Omental fat pad (tissue), 4 donors: ENCODE data around the gene SLC16A8. TPM values are rescaled to one million over a fixed set of nuclear protein-coding genes. Genes with fewer than 3 reads are reported as not detected.

Source experiments
- ATAC-seq: fragments of 150-250 bp; one replicate; pipeline ENCODE4 v1.9.1; 2016; ENCODE audit warnings: mild to moderate bottlenecking, moderate library complexity; ENCODE audit not compliant: low FRiP score
- DNase-seq: peaks from one replicate; pipeline ENCODE4 v3.0.0-alpha.2; 2019; ENCODE audit warnings: low spot score
- total RNA-seq, 4 donors: library from RNA; depleted of rRNA; stranded (reverse); fragments of >200 nt; gene quantifications; one replicate each; pipeline ENCODE4 v1.1.0, GENCODE V29; 2016
- TF ChIP-seq, protein P1 (sequence below), 3 donors: fragments of 450-650 bp; IDR thresholded peaks; one replicate each; pipeline ENCODE4 v1.5.1; 2016 to 2017; ENCODE audit warnings: antibody characterized with exemption in 3 of 3, mild to moderate bottlenecking in 3 of 3, moderate library complexity in 2 of 3

Gene SLC16A8
- total RNA-seq, 4 donors from 2014 or later, result 0.24 to 3.2 (median 0.88) TPM

DNA sequence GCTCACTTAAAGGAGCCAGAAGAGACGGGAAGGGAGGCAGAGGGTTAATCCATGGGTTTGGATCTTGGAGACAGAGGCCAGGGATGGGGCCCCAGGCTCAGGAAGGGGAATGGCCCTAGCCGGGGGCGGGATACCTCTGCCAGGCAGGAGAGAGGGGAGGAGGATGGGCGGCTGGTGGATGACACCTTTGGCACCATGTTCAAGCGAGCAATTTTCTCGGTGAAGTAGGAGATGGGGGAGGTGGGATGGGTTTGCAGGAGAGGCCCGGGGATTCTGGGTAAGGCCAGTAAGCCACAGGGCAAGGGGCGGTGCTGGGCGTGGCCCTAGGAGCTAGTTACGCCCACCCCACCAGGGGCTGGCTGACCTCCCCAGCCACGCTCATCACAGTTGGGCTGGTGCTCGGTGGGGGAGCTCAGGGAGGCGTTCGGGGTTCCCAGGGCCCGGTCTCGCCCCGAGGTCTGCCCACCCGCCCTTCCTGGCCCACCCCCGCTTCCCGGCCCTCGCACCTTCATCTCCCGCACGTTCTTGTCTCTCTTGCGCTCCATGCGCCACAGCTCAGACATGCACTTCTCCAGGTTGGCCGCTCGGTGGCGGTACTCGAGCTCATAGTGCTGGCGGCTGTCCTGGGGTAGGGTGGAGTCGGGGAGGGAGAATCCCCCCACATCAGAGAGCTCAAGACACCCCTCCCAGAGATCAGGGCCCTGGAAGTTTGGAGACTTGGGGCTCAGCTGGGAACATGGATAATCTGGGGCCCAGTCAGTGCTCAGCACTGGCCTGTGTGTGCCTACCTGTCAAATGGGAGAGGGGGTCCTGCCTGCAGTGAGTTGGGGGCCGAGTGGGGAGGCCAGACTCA is 13.8 kb upstream of the SLC16A8 start:
- peak; percentile 50 for ATAC-seq
- TF ChIP-seq, protein P1, sequence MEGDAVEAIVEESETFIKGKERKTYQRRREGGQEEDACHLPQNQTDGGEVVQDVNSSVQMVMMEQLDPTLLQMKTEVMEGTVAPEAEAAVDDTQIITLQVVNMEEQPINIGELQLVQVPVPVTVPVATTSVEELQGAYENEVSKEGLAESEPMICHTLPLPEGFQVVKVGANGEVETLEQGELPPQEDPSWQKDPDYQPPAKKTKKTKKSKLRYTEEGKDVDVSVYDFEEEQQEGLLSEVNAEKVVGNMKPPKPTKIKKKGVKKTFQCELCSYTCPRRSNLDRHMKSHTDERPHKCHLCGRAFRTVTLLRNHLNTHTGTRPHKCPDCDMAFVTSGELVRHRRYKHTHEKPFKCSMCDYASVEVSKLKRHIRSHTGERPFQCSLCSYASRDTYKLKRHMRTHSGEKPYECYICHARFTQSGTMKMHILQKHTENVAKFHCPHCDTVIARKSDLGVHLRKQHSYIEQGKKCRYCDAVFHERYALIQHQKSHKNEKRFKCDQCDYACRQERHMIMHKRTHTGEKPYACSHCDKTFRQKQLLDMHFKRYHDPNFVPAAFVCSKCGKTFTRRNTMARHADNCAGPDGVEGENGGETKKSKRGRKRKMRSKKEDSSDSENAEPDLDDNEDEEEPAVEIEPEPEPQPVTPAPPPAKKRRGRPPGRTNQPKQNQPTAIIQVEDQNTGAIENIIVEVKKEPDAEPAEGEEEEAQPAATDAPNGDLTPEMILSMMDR (IDR thresholded peaks at IDR 0.05), result no peak
- no peak for DNase-seq

DNA sequence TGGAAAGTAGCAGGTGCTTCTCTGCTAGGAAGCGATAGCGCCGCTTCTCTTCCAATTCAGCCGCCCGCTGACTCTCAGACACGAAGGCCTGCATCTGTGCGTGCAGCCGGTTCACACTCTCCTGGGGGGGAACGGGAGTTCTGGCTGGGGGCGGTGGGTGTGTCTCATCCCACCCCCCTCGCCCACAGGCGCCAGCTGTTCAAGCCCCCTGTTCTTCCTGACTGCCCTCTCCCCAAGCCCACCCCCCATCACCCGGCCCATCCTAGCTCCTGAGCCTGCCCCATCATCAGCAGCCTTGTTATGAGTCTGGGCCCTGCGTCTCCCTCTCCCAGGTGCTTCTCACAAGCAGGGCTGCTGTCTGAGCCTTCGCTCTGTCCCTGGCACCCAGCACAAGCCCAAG is 13.1 kb upstream of the SLC16A8 start:
- no peak for DNase-seq
- no peak for ATAC-seq
- TF ChIP-seq, protein P1 (IDR thresholded peaks at IDR 0.05), result no peak

DNA sequence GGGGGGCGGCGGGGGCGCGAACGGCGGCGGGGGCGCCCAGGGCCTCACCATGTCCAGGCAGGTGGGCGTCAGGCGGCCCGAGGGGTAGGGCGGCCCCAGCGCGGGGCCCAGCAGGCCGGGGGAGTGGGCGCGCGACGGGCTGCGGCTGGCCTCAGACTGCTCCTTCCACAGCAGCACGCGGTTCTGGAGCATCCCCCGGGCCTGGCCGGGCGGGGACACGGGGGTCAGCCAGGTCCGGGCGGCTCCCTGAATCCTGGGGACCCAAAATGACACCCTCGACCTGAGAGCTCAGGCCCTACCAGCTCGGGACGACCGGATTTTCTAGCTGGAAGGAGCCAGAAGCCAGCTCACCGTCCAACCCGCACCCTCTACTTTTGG is 5.5 kb upstream of the SLC16A8 start:
- TF ChIP-seq, protein P1 (IDR thresholded peaks at IDR 0.05), result no peak
- DNase-seq, result no peak
- no peak for ATAC-seq

DNA sequence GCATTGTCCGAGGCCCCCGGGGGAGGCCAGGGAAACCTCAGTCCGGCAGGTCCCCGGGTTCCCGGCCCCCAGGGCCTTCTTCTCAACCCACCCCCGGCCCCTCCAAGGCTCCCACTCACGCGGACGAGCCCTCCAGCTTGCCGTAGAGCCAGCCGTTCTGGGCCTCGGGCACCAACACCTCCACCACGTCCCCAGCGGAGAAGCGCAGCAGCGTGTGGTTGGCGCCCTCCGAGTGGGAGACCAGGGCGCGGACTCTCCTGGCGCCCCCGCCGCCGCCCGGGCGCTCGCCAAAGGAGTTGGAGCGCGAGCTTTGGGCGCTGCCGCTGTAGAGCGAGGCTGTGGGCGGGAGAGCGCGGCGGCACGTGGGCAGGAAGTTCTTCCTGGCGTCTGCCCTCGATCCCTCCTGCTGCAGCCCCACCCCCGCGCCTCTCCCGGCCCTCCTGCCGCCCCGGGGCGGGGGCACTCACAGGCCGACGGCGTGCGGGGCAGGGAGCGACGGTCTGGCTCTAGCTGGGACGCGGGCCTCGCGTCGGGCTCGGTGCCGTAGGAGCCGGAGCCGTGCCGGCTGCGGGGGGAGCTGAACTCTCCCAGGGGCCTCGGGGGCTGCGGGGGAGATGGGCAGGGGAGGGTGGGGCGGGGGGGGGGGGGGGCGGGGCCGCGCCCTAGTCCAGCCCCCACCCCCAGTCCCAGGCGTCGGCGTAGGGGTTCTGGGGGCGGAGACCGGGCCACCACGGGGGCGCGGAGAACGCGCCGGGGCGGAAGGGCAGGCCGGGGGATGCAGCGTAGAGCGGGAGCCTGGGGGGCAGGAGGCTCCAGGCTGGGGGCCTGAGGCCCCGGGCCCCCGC is 4.9 kb upstream of the SLC16A8 start:
- TF ChIP-seq, protein P1 (IDR thresholded peaks at IDR 0.05), result no peak
- ATAC-seq (peak; percentile 34), DNase-seq (no peak)

DNA sequence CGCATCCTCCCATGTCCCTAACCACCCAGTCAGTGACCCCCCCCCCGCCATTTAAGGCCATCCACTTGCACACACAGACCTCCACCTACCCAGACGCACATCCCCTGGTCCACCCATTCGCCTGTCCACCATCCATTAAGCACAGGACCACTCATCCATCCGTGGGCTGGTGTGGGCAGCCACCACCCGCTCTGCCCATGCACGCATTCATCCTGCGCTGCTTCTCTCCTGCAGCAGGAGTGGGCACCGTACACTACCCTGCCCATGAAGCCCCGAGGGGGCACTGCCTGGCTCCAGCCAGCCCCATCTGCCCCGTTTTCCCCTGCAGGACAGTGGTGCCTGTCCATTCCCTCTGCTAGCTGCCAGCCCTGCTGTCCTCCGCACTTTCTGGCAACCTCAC is 3.9 kb upstream of the SLC16A8 start:
- peak; percentile 12 for ATAC-seq
- TF ChIP-seq, protein P1 (IDR thresholded peaks at IDR 0.05), result no peak
- DNase-seq, result no peak

DNA sequence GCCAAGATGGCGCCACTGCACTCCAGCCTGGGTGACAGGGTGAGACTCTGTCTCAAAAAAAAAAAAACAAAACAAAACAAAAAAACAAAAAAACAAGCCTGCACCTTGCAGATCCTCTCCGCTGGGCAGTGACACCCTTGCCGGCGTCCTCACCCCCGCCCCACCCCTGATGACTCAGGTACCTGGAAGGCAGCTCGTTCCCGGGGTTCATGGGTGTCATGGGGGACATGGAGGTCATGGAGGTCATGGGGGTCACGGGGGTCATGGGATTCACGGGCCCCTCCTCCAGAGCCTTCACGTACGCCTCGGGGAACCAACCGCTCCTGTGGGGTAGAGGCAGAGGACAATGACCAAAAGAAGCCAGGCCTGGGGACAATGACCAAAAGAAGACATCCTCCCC is 3.0 kb upstream of the SLC16A8 start:
- DNase-seq, result no peak
- no peak for ATAC-seq
- TF ChIP-seq, protein P1 (IDR thresholded peaks at IDR 0.05), result no peak
